8988T (cell line): ENCODE measurements around the gene SRY.
"Not testable (repeated sequence)": the region's sequence is repeated elsewhere in the genome, so short reads cannot be mapped to it uniquely, and the experiment has no call there.

ENCODE experiments used
- DNase-seq: peaks from one replicate; pipeline ENCODE4 v3.0.0; 2011

The SRY gene

GRCh38 chrY:2787600-2787999 is at the start of gene SRY:
TSS of gene SRY (minus strand) at chrY:2787682. CDS start at chrY:2787603, 79 bp downstream.
- no peak for DNase-seq

- no peak for DNase-seq
These were observed 49.6 kb upstream of the SRY start for GRCh38 chrY:2837078-2837477.

- DNase-seq = no peak
These were observed 47.7 kb upstream of the SRY start for GRCh38 chrY:2835230-2835629.

- DNase-seq = no peak
These were observed 41.0 kb upstream of the SRY start for GRCh38 chrY:2828497-2828896.

- DNase-seq = no peak
These were observed 37.0 kb upstream of the SRY start for GRCh38 chrY:2824471-2824870.

- DNase-seq = not testable (repeated sequence)
These were observed 29.8 kb upstream of the SRY start for GRCh38 chrY:2817146-2817896.

- DNase-seq = no peak
These were observed 12.8 kb upstream of the SRY start for GRCh38 chrY:2800246-2800645.

- no peak for DNase-seq
These were observed 10.5 kb upstream of the SRY start for GRCh38 chrY:2797991-2798390.

GRCh38 chrY:2796977-2797523 is 9.6 kb upstream of the SRY start:
- DNase-seq = no peak

GRCh38 chrY:2789756-2790155 is 2.3 kb upstream of the SRY start:
- DNase-seq = no peak

- DNase-seq = no peak
These were observed 488 bp downstream of the SRY start for GRCh38 chrY:2786876-2787512.
